Thyroid gland (tissue), 4 donors: ENCODE measurements around the gene AP4B1. TPM values are rescaled to one million over a fixed set of nuclear protein-coding genes. Genes with fewer than 3 reads are reported as not detected.

Experiments
- DNase-seq, 2 donors: peaks; one replicate each; pipeline ENCODE4 v3.0.0-alpha.2; 2019
- H3K27ac ChIP-seq, 3 donors: fragments of 200-600 bp; sonication (generic); 1 replicate in 2 of 3; 2 replicates in 1 of 3; pipeline ENCODE4 v1.5.1; 2016 to 2019; ENCODE audit warnings: mild to moderate bottlenecking in 1 of 3, moderate library complexity in 1 of 3
- H3K27me3 ChIP-seq: fragments of 200-600 bp; sonication (generic); one replicate; pipeline ENCODE4 v1.5.1; 2019
- H3K36me3 ChIP-seq, 2 donors: fragments of 200-600 bp; sonication (generic); one replicate each; pipeline ENCODE4 v1.5.1; 2016 to 2019
- H3K4me1 ChIP-seq, 2 donors: fragments of 200-600 bp; sonication (generic); one replicate each; pipeline ENCODE4 v1.5.1; 2017 to 2019
- H3K4me3 ChIP-seq, 3 donors: fragments of 200-600 bp; sonication (generic); replicated peaks in 1 of 3; 1 replicate in 2 of 3; 2 replicates in 1 of 3; pipeline ENCODE4 v1.5.1; 2016; ENCODE audit warnings: mild to moderate bottlenecking in 1 of 3
- H3K9me3 ChIP-seq: fragments of 200-600 bp; sonication (generic); one replicate; pipeline ENCODE4 v1.5.1; 2017
- POLR2A ChIP-seq, 2 donors: fragments of 450-650 bp; IDR thresholded peaks; one replicate each; pipeline ENCODE4 v1.6.1; 2017; ENCODE audit warnings: antibody characterized with exemption in 2 of 2, mild to moderate bottlenecking in 2 of 2, moderate library complexity in 1 of 2
- WGBS, 2 donors: methylation state at CpG; one replicate each; pipeline ENCODE4 v1.1.5; 2017; 5-methylcytosine and 5-hydroxymethylcytosine counted together
- intact Hi-C: fragments of 100-400 bp; cut with DNase I; formaldehyde crosslinking; loops from one replicate; pipeline ENCODE4 v1.15.1; 2023
- total RNA-seq, 4 donors: library from RNA; depleted of rRNA; stranded (reverse); fragments of >200 nt; gene quantifications; one replicate each; pipeline ENCODE4 v1.2.3, GENCODE V29; 2016
- TF ChIP-seq, protein P1 (sequence below), 6 experiments: fragments of 200-600 bp in 3 of 6; fragments of 450-650 bp in 3 of 6; sonication (generic) in 3 of 6; IDR thresholded peaks; one replicate each; pipeline ENCODE4 v1.5.1; 2016 to 2019; ENCODE audit warnings: antibody characterized with exemption in 6 of 6, mild to moderate bottlenecking in 2 of 6, inconsistent platforms in 1 of 6, moderate library complexity in 1 of 6

Gene AP4B1
- total RNA-seq, 4 donors from 2014 or later = 9.7 to 14.8 (median 14.0) TPM

DNA sequence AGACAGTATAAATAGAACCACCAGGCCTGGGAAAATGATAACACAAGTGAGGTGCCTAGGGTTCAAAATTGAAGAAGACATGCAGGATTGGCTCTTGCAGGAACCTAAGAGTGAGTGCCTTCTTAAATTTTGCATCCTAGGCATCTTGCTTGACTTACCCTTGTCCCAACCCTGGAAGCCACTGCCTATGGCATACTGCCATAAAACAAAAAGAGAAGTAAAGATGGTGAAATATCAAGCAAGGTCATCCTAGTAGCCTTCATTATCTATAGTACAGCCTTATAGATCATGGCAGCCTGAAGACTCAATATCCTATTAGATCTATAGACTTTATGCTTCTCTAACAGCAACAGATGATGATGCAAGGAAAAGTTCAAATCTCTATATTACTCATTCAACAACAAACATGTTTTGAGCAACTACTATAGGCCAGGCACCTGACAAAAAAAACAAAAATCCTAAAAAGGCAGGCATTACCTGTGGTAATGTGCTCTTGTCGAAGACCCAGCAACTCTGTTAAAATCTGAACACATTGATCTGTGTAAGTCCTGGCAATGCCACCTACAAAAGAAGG, 6.3 kb downstream of the AP4B1 start:
- 97 to 100% methylated on average over 1 of the region's 1 CpG for WGBS, 2 donors
- no peak for DNase-seq
- Histone ChIP-seq H3K4me3 (no peak overlapping the region), H3K36me3 (peaks cover 4 to 15% of the 10 kb centered on the region in 2 donors), H3K9me3 (no peaks in the 10 kb centered on the region), H3K4me1 (peaks cover 0 to 21% of the 10 kb centered on the region in 2 donors), H3K27ac (peak overlapping the region in 1 of 3 donors; percentile 22), H3K27me3 (no peaks in the 10 kb centered on the region)
- intact Hi-C loops = no loop called here
- TF ChIP-seq, protein P1, sequence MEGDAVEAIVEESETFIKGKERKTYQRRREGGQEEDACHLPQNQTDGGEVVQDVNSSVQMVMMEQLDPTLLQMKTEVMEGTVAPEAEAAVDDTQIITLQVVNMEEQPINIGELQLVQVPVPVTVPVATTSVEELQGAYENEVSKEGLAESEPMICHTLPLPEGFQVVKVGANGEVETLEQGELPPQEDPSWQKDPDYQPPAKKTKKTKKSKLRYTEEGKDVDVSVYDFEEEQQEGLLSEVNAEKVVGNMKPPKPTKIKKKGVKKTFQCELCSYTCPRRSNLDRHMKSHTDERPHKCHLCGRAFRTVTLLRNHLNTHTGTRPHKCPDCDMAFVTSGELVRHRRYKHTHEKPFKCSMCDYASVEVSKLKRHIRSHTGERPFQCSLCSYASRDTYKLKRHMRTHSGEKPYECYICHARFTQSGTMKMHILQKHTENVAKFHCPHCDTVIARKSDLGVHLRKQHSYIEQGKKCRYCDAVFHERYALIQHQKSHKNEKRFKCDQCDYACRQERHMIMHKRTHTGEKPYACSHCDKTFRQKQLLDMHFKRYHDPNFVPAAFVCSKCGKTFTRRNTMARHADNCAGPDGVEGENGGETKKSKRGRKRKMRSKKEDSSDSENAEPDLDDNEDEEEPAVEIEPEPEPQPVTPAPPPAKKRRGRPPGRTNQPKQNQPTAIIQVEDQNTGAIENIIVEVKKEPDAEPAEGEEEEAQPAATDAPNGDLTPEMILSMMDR (IDR thresholded peaks at IDR 0.05) = no peak
- no peak for TF ChIP-seq POLR2A (IDR thresholded peaks at IDR 0.05)

DNA sequence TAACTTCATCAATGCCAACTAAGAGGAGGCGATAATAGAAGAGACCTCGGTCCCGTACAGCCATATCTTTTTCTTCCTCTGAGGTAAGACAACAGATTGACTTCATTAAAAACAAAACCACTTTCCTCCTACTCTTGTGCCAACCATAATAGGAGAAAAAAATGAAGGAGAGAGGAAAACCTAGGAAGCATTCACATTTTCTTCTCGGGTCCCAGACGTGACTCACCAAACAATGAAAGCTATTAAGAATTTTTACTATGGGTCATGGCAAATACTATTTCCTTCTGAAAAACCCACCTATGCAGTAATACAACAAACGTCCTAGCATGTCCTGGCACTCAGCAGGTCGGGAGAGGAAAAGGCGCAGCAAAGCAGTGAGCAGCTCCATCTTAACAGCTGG, 8.6 kb downstream of the AP4B1 start:
- TF ChIP-seq, protein P1 (IDR thresholded peaks at IDR 0.05) = no peak
- no peak for TF ChIP-seq POLR2A (IDR thresholded peaks at IDR 0.05)
- no peak for DNase-seq
- Histone ChIP-seq H3K4me1 (peaks cover 0 to 18% of the 10 kb centered on the region in 2 donors), H3K36me3 (peaks cover 4 to 15% of the 10 kb centered on the region in 2 donors), H3K27ac (no peak overlapping the region), H3K27me3 (no peaks in the 10 kb centered on the region), H3K9me3 (no peaks in the 10 kb centered on the region), H3K4me3 (no peak overlapping the region)
- WGBS, 2 donors = 92 to 96% methylated on average over 8 of the region's 8 CpGs
- intact Hi-C loops = no loop called here

DNA sequence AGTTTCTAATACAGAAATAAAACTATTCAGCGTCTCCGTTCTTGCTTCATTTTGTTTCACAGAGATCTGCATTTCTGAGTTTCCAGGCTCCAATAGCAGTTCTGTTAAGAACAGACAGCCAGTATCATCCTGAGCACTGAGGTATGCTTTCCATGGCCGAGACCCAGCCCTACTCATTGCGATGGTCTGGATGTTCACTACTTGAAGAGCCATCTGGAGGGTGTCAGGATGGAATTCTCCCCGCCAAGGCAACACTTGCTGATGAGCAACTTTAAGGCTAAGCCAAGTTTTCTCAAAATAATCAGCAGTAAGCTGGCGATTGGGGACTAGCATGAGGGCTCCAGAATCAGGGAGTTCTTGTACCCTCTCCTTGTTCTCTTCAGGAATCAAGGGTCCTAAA, 9.5 kb downstream of the AP4B1 start:
- Histone ChIP-seq H3K9me3 (no peaks in the 10 kb centered on the region), H3K27me3 (no peaks in the 10 kb centered on the region), H3K36me3 (peaks cover 4 to 15% of the 10 kb centered on the region in 2 donors), H3K27ac (no peak overlapping the region), H3K4me1 (peaks cover 0 to 18% of the 10 kb centered on the region in 2 donors), H3K4me3 (no peak overlapping the region)
- intact Hi-C loops = no loop called here
- TF ChIP-seq, protein P1 (IDR thresholded peaks at IDR 0.05) = no peak
- no peak for TF ChIP-seq POLR2A (IDR thresholded peaks at IDR 0.05)
- WGBS, 2 donors = 95 to 99% methylated on average over 6 of the region's 6 CpGs
- no peak for DNase-seq

DNA sequence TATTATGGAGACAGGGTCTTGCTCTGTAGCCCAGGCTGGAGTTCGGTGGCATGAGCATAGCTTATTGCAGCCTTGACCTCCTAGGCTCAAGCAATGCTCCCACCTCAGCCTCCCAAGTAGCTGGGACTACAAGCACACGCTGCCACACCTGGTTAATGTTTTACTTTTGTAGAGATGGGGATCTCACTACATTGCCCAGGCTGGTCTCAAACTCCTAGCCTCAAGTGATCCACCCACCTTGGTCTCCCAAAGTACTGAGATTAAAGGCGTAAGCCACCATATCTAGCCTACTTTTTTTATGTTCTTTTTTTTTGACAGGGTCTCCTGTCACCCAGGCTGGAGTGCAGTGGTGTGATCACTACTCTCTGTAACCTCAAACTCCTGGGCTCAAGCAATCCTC, 11.3 kb downstream of the AP4B1 start:
- no peak for TF ChIP-seq POLR2A (IDR thresholded peaks at IDR 0.05)
- TF ChIP-seq, protein P1 (IDR thresholded peaks at IDR 0.05) = no peak

DNA sequence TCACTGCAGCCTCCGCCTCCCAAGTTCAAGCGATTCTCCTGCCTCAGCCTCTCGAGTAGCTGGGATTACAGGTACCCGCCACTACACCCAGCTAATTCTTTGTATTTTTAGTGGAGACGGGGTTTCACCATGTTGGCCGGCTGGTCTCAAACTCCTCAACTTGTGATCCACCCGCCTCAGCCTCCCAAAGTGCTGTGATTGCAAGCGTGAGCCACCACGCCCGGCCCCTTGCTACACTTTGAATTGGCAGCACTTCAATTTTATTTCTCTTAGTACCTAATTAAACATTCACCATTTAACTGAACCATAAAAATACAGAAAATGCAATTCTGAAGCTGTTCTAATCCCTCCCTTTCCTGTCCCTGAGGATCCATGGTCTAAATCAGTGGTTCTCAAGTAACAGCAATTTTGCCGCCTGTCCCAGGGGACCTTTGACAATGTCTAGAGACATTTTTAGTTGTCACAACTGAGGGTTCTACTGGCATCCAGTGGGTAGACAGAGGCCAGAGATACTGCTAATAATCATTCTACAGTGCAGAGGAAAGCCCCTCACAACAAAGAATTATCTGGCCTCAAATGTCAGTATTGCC, 12.9 kb downstream of the AP4B1 start:
- Histone ChIP-seq H3K27me3 (no peaks in the 10 kb centered on the region), H3K4me3 (no peak overlapping the region), H3K9me3 (no peaks in the 10 kb centered on the region), H3K4me1 (peaks cover 7 to 8% of the 10 kb centered on the region in 2 donors), H3K27ac (no peak overlapping the region), H3K36me3 (peaks cover 4 to 15% of the 10 kb centered on the region in 2 donors)
- TF ChIP-seq POLR2A (IDR thresholded peaks at IDR 0.05) = no peak
- TF ChIP-seq, protein P1 (IDR thresholded peaks at IDR 0.05) = no peak
- 92 to 94% methylated on average over 11 of the region's 11 CpGs for WGBS, 2 donors
- no peak for DNase-seq
- intact Hi-C loops = no loop called here

More for the DNA sequence above, 11.3 kb downstream of the AP4B1 start:
- Histone ChIP-seq H3K27ac (no peak overlapping the region), H3K27me3 (no peaks in the 10 kb centered on the region), H3K4me1 (peaks cover 0 to 3% of the 10 kb centered on the region in 2 donors), H3K4me3 (no peak overlapping the region), H3K9me3 (no peaks in the 10 kb centered on the region), H3K36me3 (peaks cover 4 to 15% of the 10 kb centered on the region in 2 donors)
- DNase-seq = no peak
- intact Hi-C loops = no loop called here
- WGBS, 2 donors = 91 to 95% methylated on average over 3 of the region's 3 CpGs
